H9 (cell line): ENCODE measurements around the gene S1PR3. TPM values are rescaled to one million over a fixed set of nuclear protein-coding genes. Genes with fewer than 3 reads are reported as not detected.

Source experiments
- DNase-seq: peaks from one replicate; pipeline ENCODE4 v3.0.0-alpha.2; 2017
- H2AFZ ChIP-seq: one replicate; pipeline ENCODE4 v1.6.1; 2013; ENCODE audit warnings: mild to moderate bottlenecking, low read length, control low read depth, moderate library complexity
- H2AK5ac ChIP-seq: 2 replicates; pipeline ENCODE4 v1.6.1; 2013; ENCODE audit warnings: low read length, control low read depth, mixed read lengths; ENCODE audit not compliant: insufficient read length
- H2BK120ac ChIP-seq: one replicate; pipeline ENCODE4 v1.6.1; 2013; ENCODE audit warnings: low read depth, mild to moderate bottlenecking, low read length, control low read depth, inconsistent platforms; ENCODE audit not compliant: poor library complexity, severe bottlenecking
- H2BK12ac ChIP-seq: 2 replicates; pipeline ENCODE4 v1.6.1; 2013; ENCODE audit warnings: low read length, control low read depth, mixed read lengths, low read depth; ENCODE audit not compliant: insufficient read length
- H2BK15ac ChIP-seq: 2 replicates; pipeline ENCODE4 v1.6.1; 2013; ENCODE audit warnings: low read depth, low read length, control low read depth
- H2BK20ac ChIP-seq: one replicate; pipeline ENCODE4 v1.6.1; 2013; ENCODE audit warnings: low read depth, mild to moderate bottlenecking, low read length, control low read depth, inconsistent platforms; ENCODE audit not compliant: poor library complexity, severe bottlenecking
- H2BK5ac ChIP-seq: 2 replicates; pipeline ENCODE4 v1.6.1; 2013; ENCODE audit warnings: low read length, control low read depth, mixed read lengths; ENCODE audit not compliant: insufficient read length
- H3K14ac ChIP-seq: 2 replicates; pipeline ENCODE4 v1.6.1; 2013; ENCODE audit warnings: low read length, control low read depth; ENCODE audit not compliant: insufficient read depth
- H3K18ac ChIP-seq: 2 replicates; pipeline ENCODE4 v1.6.1; 2013; ENCODE audit warnings: low read depth, mild to moderate bottlenecking, mixed read lengths, low read length, control low read depth; ENCODE audit not compliant: insufficient read length
- H3K23ac ChIP-seq: 2 replicates; pipeline ENCODE4 v1.6.1; 2013; ENCODE audit warnings: low read length, control low read depth, mixed read lengths, low read depth; ENCODE audit not compliant: insufficient read length
- H3K23me2 ChIP-seq: 2 replicates; pipeline ENCODE4 v1.6.1; 2013; ENCODE audit warnings: low read depth, mild to moderate bottlenecking, mixed read lengths, low read length, control low read depth; ENCODE audit not compliant: insufficient read length, poor library complexity, severe bottlenecking
- H3K27ac ChIP-seq: 2 replicates; pipeline ENCODE4 v1.5.1; 2013; ENCODE audit warnings: low read length, control low read depth, mixed read lengths, low read depth; ENCODE audit not compliant: insufficient read length
- H3K27me3 ChIP-seq: 2 replicates; pipeline ENCODE4 v1.6.1; 2013; ENCODE audit warnings: low read length, control low read depth, inconsistent platforms; ENCODE audit not compliant: insufficient read depth
- H3K4ac ChIP-seq: 2 replicates; pipeline ENCODE4 v1.6.1; 2013; ENCODE audit warnings: low read depth, mild to moderate bottlenecking, control low read depth, inconsistent platforms, low read length, moderate library complexity
- H3K4me1 ChIP-seq: 2 replicates; pipeline ENCODE4 v1.6.1; 2013; ENCODE audit warnings: low read length, control low read depth, inconsistent platforms; ENCODE audit not compliant: insufficient read depth
- H3K4me2 ChIP-seq: 2 replicates; pipeline ENCODE4 v1.6.1; 2013; ENCODE audit warnings: low read length, control low read depth, mixed read lengths; ENCODE audit not compliant: insufficient read length, insufficient read depth
- H3K56ac ChIP-seq: 2 replicates; pipeline ENCODE4 v1.6.1; 2013; ENCODE audit warnings: low read depth, mild to moderate bottlenecking, mixed read lengths, low read length, control low read depth; ENCODE audit not compliant: insufficient read length
- H3K79me1 ChIP-seq: 2 replicates; pipeline ENCODE4 v1.6.1; 2013; ENCODE audit warnings: low read depth, mild to moderate bottlenecking, moderate library complexity, low read length, control low read depth, inconsistent platforms; ENCODE audit not compliant: insufficient read depth, poor library complexity, severe bottlenecking
- H3K79me2 ChIP-seq: 2 replicates; pipeline ENCODE4 v1.6.1; 2013; ENCODE audit warnings: low read length, control low read depth, inconsistent platforms; ENCODE audit not compliant: insufficient read depth
- H3K9ac ChIP-seq: 2 replicates; pipeline ENCODE4 v1.6.1; 2013; ENCODE audit warnings: low read length, control low read depth, mixed read lengths; ENCODE audit not compliant: insufficient read length; ENCODE audit errors: extremely low read depth
- H3K9me3 ChIP-seq: one replicate; pipeline ENCODE4 v1.6.1; 2013; ENCODE audit warnings: low read depth, low read length, inconsistent platforms; ENCODE audit not compliant: control insufficient read depth
- H3T11ph ChIP-seq: one replicate; pipeline ENCODE4 v1.6.1; 2013; ENCODE audit warnings: mild to moderate bottlenecking, low read length, control low read depth, inconsistent platforms
- H4K20me1 ChIP-seq: one replicate; pipeline ENCODE4 v1.6.1; 2013; ENCODE audit not compliant: control insufficient read depth, insufficient read length, insufficient read depth
- H4K5ac ChIP-seq: 2 replicates; pipeline ENCODE4 v1.6.1; 2013; ENCODE audit warnings: low read depth, mild to moderate bottlenecking, mixed read lengths, low read length, control low read depth; ENCODE audit not compliant: insufficient read length
- H4K8ac ChIP-seq: replicated peaks from 2 replicates; pipeline ENCODE4 v1.6.1; 2013; ENCODE audit warnings: low read length, control low read depth, mixed read lengths, low read depth; ENCODE audit not compliant: insufficient read length
- H4K91ac ChIP-seq: 2 replicates; pipeline ENCODE4 v1.6.1; 2013; ENCODE audit warnings: low read depth, mild to moderate bottlenecking, moderate library complexity, mixed read lengths, low read length, control low read depth; ENCODE audit not compliant: insufficient read length
- H3K27ac Mint-ChIP-seq, 3 experiments: 2 replicates in 2 of 3; 3 replicates in 1 of 3; pipeline ENCODE4 v1.8.0; 2020 to 2021; ENCODE audit warnings: mixed read lengths in 3 of 3, mild to moderate bottlenecking in 1 of 3, moderate library complexity in 1 of 3
- H3K27me3 Mint-ChIP-seq: 2 replicates; pipeline ENCODE4 v1.8.0; 2021; ENCODE audit warnings: low read depth, mild to moderate bottlenecking, moderate library complexity, mixed read lengths
- H3K36me3 Mint-ChIP-seq, 3 experiments: 2 replicates in 2 of 3; 3 replicates in 1 of 3; pipeline ENCODE4 v1.8.0; 2020 to 2021; ENCODE audit warnings: low read depth in 3 of 3, mixed read lengths in 3 of 3; ENCODE audit not compliant: insufficient read depth in 1 of 3
- H3K4me1 Mint-ChIP-seq, 2 experiments: 2 replicates each; pipeline ENCODE4 v1.8.0; 2020; ENCODE audit warnings: mixed read lengths in 2 of 2
- H3K4me3 Mint-ChIP-seq, 2 experiments: 2 replicates in 1 of 2; 3 replicates in 1 of 2; pipeline ENCODE4 v1.8.0; 2020 to 2021; ENCODE audit warnings: mild to moderate bottlenecking in 2 of 2, mixed read lengths in 2 of 2, moderate library complexity in 1 of 2
- H3K9me3 Mint-ChIP-seq, 2 experiments: 2 replicates in 1 of 2; 3 replicates in 1 of 2; pipeline ENCODE4 v1.8.0; 2020; ENCODE audit warnings: mild to moderate bottlenecking in 2 of 2, mixed read lengths in 2 of 2, moderate library complexity in 1 of 2
- WGBS: extraction: QIAGEN DNeasy Blood & Tissue Kit; methylation state at CpG from one replicate; pipeline ENCODE4 v1.1.7; 2013; ENCODE audit warnings: missing lambda C conversion rate, low lambda C conversion rate, mixed read lengths; ENCODE audit not compliant: insufficient read length; ENCODE audit errors: extremely low coverage; 5-methylcytosine and 5-hydroxymethylcytosine counted together
- total RNA-seq: library from RNA; stranded (reverse); gene quantifications from 2 replicates; pipeline ENCODE4 v1.2.1, GENCODE V29; 2021
- TF ChIP-seq, protein P1 (sequence below): fragments of 200-600 bp; sonication (generic); conservative IDR thresholded peaks from 3 replicates; pipeline ENCODE4 v1.8.0; 2021; ENCODE audit warnings: antibody characterized with exemption, mild to moderate bottlenecking

The S1PR3 gene
- total RNA-seq, 1 experiment from 2014 or later: 3.3 TPM

DNA sequence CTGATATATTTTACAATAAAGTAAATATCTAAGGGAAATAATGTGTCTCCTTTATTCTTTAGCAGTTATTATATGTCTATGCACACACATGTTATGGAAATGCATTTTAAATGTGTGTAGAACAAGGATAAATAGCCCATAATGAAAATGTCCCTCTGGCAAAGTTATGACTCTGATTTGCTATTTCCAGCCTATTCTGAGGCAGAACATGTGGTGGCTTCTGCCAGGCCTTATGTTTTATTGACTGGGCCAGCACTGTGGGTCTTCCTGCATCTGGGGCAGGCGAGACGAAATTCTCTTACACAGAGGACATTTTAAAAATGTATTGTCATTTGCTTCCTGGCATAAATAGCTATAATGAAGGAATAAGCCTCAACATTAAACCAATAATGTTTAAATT lies 52.8 kb downstream of the S1PR3 start:
- Histone ChIP-seq H4K5ac (no peak overlapping the region), H3K4me1 (no peaks in the 10 kb centered on the region), H3K56ac (no peak overlapping the region), H2BK12ac (no peak overlapping the region), H3T11ph (no peak overlapping the region), H3K27ac (no peak overlapping the region), H3K18ac (no peak overlapping the region), H2BK5ac (no peak overlapping the region), H3K79me1 (no peaks in the 10 kb centered on the region), H3K79me2 (no peaks in the 10 kb centered on the region), H2AK5ac (no peak overlapping the region), H3K23ac (no peak overlapping the region), H2BK120ac (no peak overlapping the region), H3K4me2 (no peak overlapping the region), H3K9me3 (no peaks in the 10 kb centered on the region), H3K4ac (no peak overlapping the region), H3K23me2 (no peaks in the 10 kb centered on the region), H3K27me3 (no peaks in the 10 kb centered on the region), H2BK20ac (no peak overlapping the region), H3K9ac (no peak overlapping the region), H2BK15ac (no peak overlapping the region), H4K20me1 (no peaks in the 10 kb centered on the region), H4K91ac (no peak overlapping the region), H2AFZ (no peak overlapping the region), H4K8ac (no peak overlapping the region), H3K14ac (no peak overlapping the region)
- no CpG with 5 or more reads among the region's 2 CpGs for WGBS
- Mint-ChIP-seq H3K36me3 (no peaks in the 10 kb centered on the region), H3K4me3 (no peak overlapping the region), H3K27ac (no peak overlapping the region), H3K9me3 (no peaks in the 10 kb centered on the region), H3K27me3 (no peaks in the 10 kb centered on the region), H3K4me1 (no peaks in the 10 kb centered on the region)
- DNase-seq: no peak
- TF ChIP-seq, protein P1, sequence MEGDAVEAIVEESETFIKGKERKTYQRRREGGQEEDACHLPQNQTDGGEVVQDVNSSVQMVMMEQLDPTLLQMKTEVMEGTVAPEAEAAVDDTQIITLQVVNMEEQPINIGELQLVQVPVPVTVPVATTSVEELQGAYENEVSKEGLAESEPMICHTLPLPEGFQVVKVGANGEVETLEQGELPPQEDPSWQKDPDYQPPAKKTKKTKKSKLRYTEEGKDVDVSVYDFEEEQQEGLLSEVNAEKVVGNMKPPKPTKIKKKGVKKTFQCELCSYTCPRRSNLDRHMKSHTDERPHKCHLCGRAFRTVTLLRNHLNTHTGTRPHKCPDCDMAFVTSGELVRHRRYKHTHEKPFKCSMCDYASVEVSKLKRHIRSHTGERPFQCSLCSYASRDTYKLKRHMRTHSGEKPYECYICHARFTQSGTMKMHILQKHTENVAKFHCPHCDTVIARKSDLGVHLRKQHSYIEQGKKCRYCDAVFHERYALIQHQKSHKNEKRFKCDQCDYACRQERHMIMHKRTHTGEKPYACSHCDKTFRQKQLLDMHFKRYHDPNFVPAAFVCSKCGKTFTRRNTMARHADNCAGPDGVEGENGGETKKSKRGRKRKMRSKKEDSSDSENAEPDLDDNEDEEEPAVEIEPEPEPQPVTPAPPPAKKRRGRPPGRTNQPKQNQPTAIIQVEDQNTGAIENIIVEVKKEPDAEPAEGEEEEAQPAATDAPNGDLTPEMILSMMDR: no peak
